Stomach (tissue), 9 donors: ENCODE results near the gene HSPH1. TPM values are rescaled to one million over a fixed set of nuclear protein-coding genes. Genes with fewer than 3 reads are reported as not detected.

Source experiments
- DNase-seq, 2 donors: peaks; one replicate each; pipeline versions ENCODE4 v3.0.0 to v3.0.0-alpha.2; 2013 to 2019
- H3K27ac ChIP-seq, 5 donors: fragments of 200-600 bp in 4 of 5; sonication (generic) in 4 of 5; one replicate each; pipeline ENCODE4 v1.5.1; 2013 to 2019; ENCODE audit warnings: mild to moderate bottlenecking in 1 of 5, moderate library complexity in 1 of 5
- H3K27me3 ChIP-seq, 3 donors: fragments of 200-600 bp; sonication (generic); one replicate each; pipeline ENCODE4 v1.5.1; 2017 to 2019; ENCODE audit warnings: mixed run types in 1 of 3
- H3K36me3 ChIP-seq, 4 donors: fragments of 200-600 bp; sonication (generic); 1 replicate in 3 of 4; 2 replicates in 1 of 4; pipeline ENCODE4 v1.5.1; 2016 to 2019
- H3K4me1 ChIP-seq, 4 donors: fragments of 200-600 bp; sonication (generic); one replicate each; pipeline ENCODE4 v1.5.1; 2016 to 2019
- H3K4me3 ChIP-seq, 4 donors: fragments of 200-600 bp; sonication (generic) in 3 of 4; one replicate each; pipeline ENCODE4 v1.5.1; 2016 to 2019; ENCODE audit warnings: mild to moderate bottlenecking in 1 of 4
- H3K9me3 ChIP-seq, 4 donors: fragments of 200-600 bp; sonication (generic); one replicate each; pipeline ENCODE4 v1.5.1; 2016 to 2019
- CTCF ChIP-seq, 7 experiments: fragments of 450-650 bp in 4 of 7; fragments of 200-600 bp in 3 of 7; sonication (generic) in 3 of 7; IDR thresholded peaks; one replicate each; pipeline ENCODE4 v1.5.1; 2016 to 2019; ENCODE audit warnings: antibody characterized with exemption in 7 of 7, control low read depth in 2 of 7, mild to moderate bottlenecking in 1 of 7
- EP300 ChIP-seq: sonication (generic); formaldehyde crosslinking; IDR thresholded peaks from one replicate; pipeline ENCODE4 v1.6.1; 2017; ENCODE audit warnings: antibody characterized with exemption
- POLR2A ChIP-seq, 4 donors: fragments of 450-650 bp; IDR thresholded peaks; one replicate each; pipeline ENCODE4 v1.6.1; 2016; ENCODE audit warnings: antibody characterized with exemption in 4 of 4, control low read depth in 2 of 4, mild to moderate bottlenecking in 1 of 4, moderate library complexity in 1 of 4
- POLR2AphosphoS5 ChIP-seq, 3 donors: sonication (generic); formaldehyde crosslinking; IDR thresholded peaks; one replicate each; pipeline ENCODE4 v1.6.1; 2016; ENCODE audit warnings: antibody characterized with exemption in 3 of 3
- WGBS, 5 donors: extraction: QIAGEN DNeasy Blood & Tissue Kit in 3 of 5; methylation state at CpG; one replicate each; pipeline versions ENCODE4 v1.1.5 to v1.1.7; 2013 to 2018; 5-methylcytosine and 5-hydroxymethylcytosine counted together
- intact Hi-C: fragments of 100-400 bp; cut with DNase I; formaldehyde crosslinking; loops from one replicate; pipeline ENCODE4 v1.15.1; 2023; ENCODE audit warnings: low total_unique reads
- polyA plus RNA-seq, 3 donors: library from polyadenylated mRNA; stranded (reverse); fragments of 200-250 nt; gene quantifications; one replicate each; pipeline ENCODE4 v1.2.3, GENCODE V29; 2013
- total RNA-seq, 5 donors: library from RNA; depleted of rRNA; stranded (reverse); fragments of >200 nt; gene quantifications; one replicate each; pipeline versions ENCODE4 v1.1.0 to v1.2.3, GENCODE V29; 2014 to 2016
- donor health status: healthy with polysubstance abuse.
- donor health status: Bipolar disorder and iron deficiency.
- donor health status: healthy.

HSPH1 gene
- total and polyA plus RNA-seq, 8 donors = 18.6 to 49.4 (median 29.5) TPM

- DNase-seq = no peak
- H3K27me3 ChIP-seq = peaks cover 0 to 3% (median 0%) of the 10 kb centered on the region in 3 donors
- H3K9me3 ChIP-seq = no peaks in the 10 kb centered on the region
- no peak for TF ChIP-seq POLR2A (IDR thresholded peaks at IDR 0.05)
- TF ChIP-seq CTCF (IDR thresholded peaks at IDR 0.05) = no peak
- TF ChIP-seq POLR2AphosphoS5 (IDR thresholded peaks at IDR 0.05) = no peak
- TF ChIP-seq EP300 = no peak
- H3K4me1 ChIP-seq = no peaks in the 10 kb centered on the region
- H3K4me3 ChIP-seq = no peak overlapping the region
- 78 to 91% (median 83%) methylated on average over 11 of the region's 11 CpGs for WGBS, 5 donors
- H3K27ac ChIP-seq = no peak overlapping the region
- intact Hi-C loops = no loop called here
- H3K36me3 ChIP-seq = no peaks in the 10 kb centered on the region
Measured at GRCh38 chr13:31168736-31169135, 7.0 kb upstream of the HSPH1 start.

GRCh38 chr13:31168166-31168565 is 6.5 kb upstream of the HSPH1 start:
- Histone ChIP-seq H3K4me3 (no peak overlapping the region), H3K27ac (no peak overlapping the region), H3K4me1 (peaks cover 0 to 3% (median 0%) of the 10 kb centered on the region in 4 donors), H3K27me3 (no peaks in the 10 kb centered on the region), H3K36me3 (no peaks in the 10 kb centered on the region), H3K9me3 (no peaks in the 10 kb centered on the region)
- no peak for DNase-seq
- 34 to 49% (median 40%) methylated on average over 2 of the region's 2 CpGs for WGBS, 5 donors
- TF ChIP-seq EP300 = no peak
- intact Hi-C loops = no loop called here

- Histone ChIP-seq H3K27me3 (no peaks in the 10 kb centered on the region), H3K4me3 (no peak overlapping the region), H3K27ac (no peak overlapping the region), H3K36me3 (no peaks in the 10 kb centered on the region), H3K4me1 (peaks cover 0 to 8% (median 0%) of the 10 kb centered on the region in 4 donors), H3K9me3 (no peaks in the 10 kb centered on the region)
- DNase-seq = no peak
- intact Hi-C loops = no loop called here
- no peak for TF ChIP-seq CTCF (IDR thresholded peaks at IDR 0.05)
- no peak for TF ChIP-seq POLR2A (IDR thresholded peaks at IDR 0.05)
- no peak for TF ChIP-seq EP300
- no peak for TF ChIP-seq POLR2AphosphoS5 (IDR thresholded peaks at IDR 0.05)
Measured at GRCh38 chr13:31167490-31167889, 5.8 kb upstream of the HSPH1 start.

GRCh38 chr13:31166591-31166990 is 4.9 kb upstream of the HSPH1 start:
- 66 to 80% (median 75%) methylated on average over 3 of the region's 3 CpGs for WGBS, 5 donors
- Histone ChIP-seq H3K4me3 (no peak overlapping the region), H3K9me3 (no peaks in the 10 kb centered on the region), H3K27me3 (no peaks in the 10 kb centered on the region), H3K36me3 (no peaks in the 10 kb centered on the region), H3K27ac (no peak overlapping the region), H3K4me1 (peaks cover 0 to 8% (median 0%) of the 10 kb centered on the region in 4 donors)
- DNase-seq = no peak
- TF ChIP-seq CTCF (IDR thresholded peaks at IDR 0.05) (no peak), POLR2A (IDR thresholded peaks at IDR 0.05) (no peak), POLR2AphosphoS5 (IDR thresholded peaks at IDR 0.05) (no peak), EP300 (no peak)
- intact Hi-C loops = no loop called here

GRCh38 chr13:31162151-31163008 is 676 bp upstream of the HSPH1 start:
- DNase-seq = peak; percentile 95 to 99
- no peaks in the 10 kb centered on the region for H3K9me3 ChIP-seq
- no peak for TF ChIP-seq CTCF (IDR thresholded peaks at IDR 0.05)
- no peak for TF ChIP-seq EP300
- TF ChIP-seq POLR2A (IDR thresholded peaks at IDR 0.05) = no peak
- TF ChIP-seq POLR2AphosphoS5 (IDR thresholded peaks at IDR 0.05) = peak; percentile 73 to 91 (median 81)
- peak overlapping the region; percentile 65 to 95 (median 89) for H3K4me3 ChIP-seq
- peaks cover 0 to 9% (median 5%) of the 10 kb centered on the region in 4 donors for H3K36me3 ChIP-seq
- H3K4me1 ChIP-seq = peaks cover 11 to 34% (median 22%) of the 10 kb centered on the region in 4 donors
- 0 to 1% (median 0%) methylated on average over 34 of the region's 34 CpGs for WGBS, 5 donors
- no peaks in the 10 kb centered on the region for H3K27me3 ChIP-seq
- intact Hi-C loops = no loop called here
- peak overlapping the region; percentile 82 to 97 (median 95) for H3K27ac ChIP-seq
